ENCODE results near the gene SERPINB12.

The SERPINB12 gene

DNA sequence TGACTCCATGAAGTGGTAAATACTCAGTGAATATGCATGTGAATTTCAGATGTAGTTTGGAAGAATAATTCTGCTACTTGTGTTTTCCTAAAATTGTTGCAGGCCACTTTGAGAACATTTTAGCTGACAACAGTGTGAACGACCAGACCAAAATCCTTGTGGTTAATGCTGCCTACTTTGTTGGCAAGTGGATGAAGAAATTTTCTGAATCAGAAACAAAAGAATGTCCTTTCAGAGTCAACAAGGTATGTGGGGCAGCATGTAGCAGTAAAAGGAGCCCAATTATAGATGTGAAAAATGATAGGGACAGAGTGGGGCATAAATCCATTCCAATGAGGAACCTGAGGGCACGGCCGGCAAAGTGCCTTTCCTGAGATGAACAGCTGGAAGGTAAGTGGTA is 49.3 kb upstream of the SERPINB12 start:
- no peaks in the 10 kb centered on the region for H3K4me1 ChIP-seq (ENCODE audit: control insufficient read depth, insufficient read depth, low read length)
- no peak overlapping the region for H3K4me3 ChIP-seq (ENCODE audit: low read depth, low read length)
- no peak overlapping the region for H3K27ac ChIP-seq (ENCODE audit: extremely low read depth, low read depth, low read length)
- CTCF ChIA-PET = interaction anchor here (0.6 to 4.9 kb wide), 8 partner anchors 10 to 502 kb away, joined by 3 to 27 read pairs (median 4); no protein-coding TSS in a partner anchor
- TF ChIP-seq SP3 (tag by site-specific recombination; IDR thresholded peaks at IDR 0.05) (no peak), SP2 (tag by site-specific recombination; IDR thresholded peaks at IDR 0.05) (no peak), ZNF335 (tag by site-specific recombination; conservative IDR thresholded peaks at IDR 0.05) (no peak), ZNF239 (tag by site-specific recombination; IDR thresholded peaks at IDR 0.05) (no peak), ZNF639 (tag by site-specific recombination; IDR thresholded peaks at IDR 0.05) (no peak), ZNF175 (tag by site-specific recombination; IDR thresholded peaks at IDR 0.05) (no peak), ZNF530 (tag by site-specific recombination; IDR thresholded peaks at IDR 0.05; ENCODE audit: low read depth) (no peak), SALL2 (tag by site-specific recombination; IDR thresholded peaks at IDR 0.05; ENCODE audit: borderline replicate concordance) (no peak), YY2 (tag by site-specific recombination; IDR thresholded peaks at IDR 0.05) (no peak), ZNF112 (tag by site-specific recombination; IDR thresholded peaks at IDR 0.05) (no peak)
- H3K36me3 ChIP-seq (ENCODE audit: control insufficient read depth in 2 of 2, insufficient read depth in 1 of 2, low read length in 2 of 2) = no peaks in the 10 kb centered on the region
- POLR2A ChIA-PET = no interaction called here
- H3K9me3 ChIP-seq (ENCODE audit: control insufficient read depth, insufficient read depth, low read depth, low read length) = no peaks in the 10 kb centered on the region

- H3K36me3 ChIP-seq (ENCODE audit: control insufficient read depth in 2 of 2, insufficient read depth in 1 of 2, low read length in 2 of 2) = no peaks in the 10 kb centered on the region
- no peaks in the 10 kb centered on the region for H3K9me3 ChIP-seq (ENCODE audit: control insufficient read depth, insufficient read depth, low read depth, low read length)
- no peaks in the 10 kb centered on the region for H3K4me1 ChIP-seq (ENCODE audit: control insufficient read depth, insufficient read depth, low read length)
- ChIA-PET POLR2A (no interaction called here), CTCF (interaction anchor here (1.0 kb wide), 1 partner anchor 16 kb away, joined by 3 read pairs; no protein-coding TSS in a partner anchor)
- no peak overlapping the region for H3K4me3 ChIP-seq (ENCODE audit: low read depth, low read length)
- H3K27ac ChIP-seq (ENCODE audit: extremely low read depth, low read depth, low read length) = no peak overlapping the region
- TF ChIP-seq ZFHX2 (tag by site-specific recombination; conservative IDR thresholded peaks at IDR 0.05) = no peak
- no peak for TF ChIP-seq GLI4 (tag by site-specific recombination; IDR thresholded peaks at IDR 0.05)
- no peak for TF ChIP-seq HIC1 (tag by site-specific recombination; IDR thresholded peaks at IDR 0.05)
- TF ChIP-seq, protein P1, sequence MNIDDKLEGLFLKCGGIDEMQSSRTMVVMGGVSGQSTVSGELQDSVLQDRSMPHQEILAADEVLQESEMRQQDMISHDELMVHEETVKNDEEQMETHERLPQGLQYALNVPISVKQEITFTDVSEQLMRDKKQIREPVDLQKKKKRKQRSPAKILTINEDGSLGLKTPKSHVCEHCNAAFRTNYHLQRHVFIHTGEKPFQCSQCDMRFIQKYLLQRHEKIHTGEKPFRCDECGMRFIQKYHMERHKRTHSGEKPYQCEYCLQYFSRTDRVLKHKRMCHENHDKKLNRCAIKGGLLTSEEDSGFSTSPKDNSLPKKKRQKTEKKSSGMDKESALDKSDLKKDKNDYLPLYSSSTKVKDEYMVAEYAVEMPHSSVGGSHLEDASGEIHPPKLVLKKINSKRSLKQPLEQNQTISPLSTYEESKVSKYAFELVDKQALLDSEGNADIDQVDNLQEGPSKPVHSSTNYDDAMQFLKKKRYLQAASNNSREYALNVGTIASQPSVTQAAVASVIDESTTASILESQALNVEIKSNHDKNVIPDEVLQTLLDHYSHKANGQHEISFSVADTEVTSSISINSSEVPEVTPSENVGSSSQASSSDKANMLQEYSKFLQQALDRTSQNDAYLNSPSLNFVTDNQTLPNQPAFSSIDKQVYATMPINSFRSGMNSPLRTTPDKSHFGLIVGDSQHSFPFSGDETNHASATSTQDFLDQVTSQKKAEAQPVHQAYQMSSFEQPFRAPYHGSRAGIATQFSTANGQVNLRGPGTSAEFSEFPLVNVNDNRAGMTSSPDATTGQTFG (tag by site-specific recombination; IDR thresholded peaks at IDR 0.05; ENCODE audit: borderline replicate concordance) = no peak
- TF ChIP-seq ZNF423 (tag by site-specific recombination; IDR thresholded peaks at IDR 0.05) = no peak
- TF ChIP-seq, protein P2, sequence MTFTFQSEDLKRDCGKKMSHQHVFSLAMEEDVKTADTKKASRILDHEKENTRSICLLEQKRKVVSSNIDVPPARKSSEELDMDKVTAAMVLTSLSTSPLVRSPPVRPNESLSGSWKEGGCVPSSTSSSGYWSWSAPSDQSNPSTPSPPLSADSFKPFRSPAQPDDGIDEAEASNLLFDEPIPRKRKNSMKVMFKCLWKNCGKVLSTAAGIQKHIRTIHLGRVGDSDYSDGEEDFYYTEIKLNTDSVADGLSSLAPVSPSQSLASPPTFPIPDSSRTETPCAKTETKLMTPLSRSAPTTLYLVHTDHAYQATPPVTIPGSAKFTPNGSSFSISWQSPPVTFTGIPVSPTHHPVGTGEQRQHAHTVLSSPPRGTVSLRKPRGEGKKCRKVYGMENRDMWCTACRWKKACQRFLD (tag by site-specific recombination; IDR thresholded peaks at IDR 0.05) = no peak
- TF ChIP-seq TCF7L2 (IDR thresholded peaks at IDR 0.05; ENCODE audit: borderline replicate concordance, low read depth, low read length) = no peak
- TF ChIP-seq SP2 (tag by site-specific recombination; IDR thresholded peaks at IDR 0.05) = no peak
These were observed 46.5 kb upstream of the SERPINB12 start for GRCh38 chr18:63495675-63496074.

Data from HEK293 (cell line).